Activated naive CD4-positive, alpha-beta T cell treated with anti-CD3 and anti-CD28 coated beads, Interleukin-2, amount 50 U/mL, for 72 hours (primary cell): ENCODE results near the gene ANAPC1. TPM values are rescaled to one million over a fixed set of nuclear protein-coding genes. Genes with fewer than 3 reads are reported as not detected.
"Not testable (repeated sequence)": the region's sequence is repeated elsewhere in the genome, so short reads cannot be mapped to it uniquely, and the experiment has no call there.

Experiments
- ATAC-seq, 2 donors: fragments of 150-1000 bp; cut with Tn5 transposase; 2 replicates each; pipeline ENCODE4 v1.10.0; 2021; ENCODE audit warnings: mild to moderate bottlenecking in 2 of 2, moderate library complexity in 2 of 2
- DNase-seq, 2 donors: peaks; one replicate each; pipeline ENCODE4 v3.0.0; 2021 to 2022; ENCODE audit warnings: low spot score in 2 of 2
- H3K27ac Mint-ChIP-seq, 2 donors: one replicate each; pipeline ENCODE4 v1.8.0; 2022; ENCODE audit warnings: mild to moderate bottlenecking in 2 of 2, mixed read lengths in 2 of 2
- H3K36me3 Mint-ChIP-seq, 2 donors: one replicate each; pipeline ENCODE4 v1.8.0; 2022; ENCODE audit warnings: mixed read lengths in 2 of 2
- H3K9me3 Mint-ChIP-seq, 2 donors: one replicate each; pipeline ENCODE4 v1.8.0; 2022; ENCODE audit warnings: mixed read lengths in 2 of 2
- total RNA-seq, 2 donors: library from RNA; stranded (reverse); gene quantifications; one replicate each; pipeline ENCODE4 v1.2.3, GENCODE V29; 2022

Gene ANAPC1
- total RNA-seq, 2 donors from 2014 or later: 70.2 to 136 TPM

DNA sequence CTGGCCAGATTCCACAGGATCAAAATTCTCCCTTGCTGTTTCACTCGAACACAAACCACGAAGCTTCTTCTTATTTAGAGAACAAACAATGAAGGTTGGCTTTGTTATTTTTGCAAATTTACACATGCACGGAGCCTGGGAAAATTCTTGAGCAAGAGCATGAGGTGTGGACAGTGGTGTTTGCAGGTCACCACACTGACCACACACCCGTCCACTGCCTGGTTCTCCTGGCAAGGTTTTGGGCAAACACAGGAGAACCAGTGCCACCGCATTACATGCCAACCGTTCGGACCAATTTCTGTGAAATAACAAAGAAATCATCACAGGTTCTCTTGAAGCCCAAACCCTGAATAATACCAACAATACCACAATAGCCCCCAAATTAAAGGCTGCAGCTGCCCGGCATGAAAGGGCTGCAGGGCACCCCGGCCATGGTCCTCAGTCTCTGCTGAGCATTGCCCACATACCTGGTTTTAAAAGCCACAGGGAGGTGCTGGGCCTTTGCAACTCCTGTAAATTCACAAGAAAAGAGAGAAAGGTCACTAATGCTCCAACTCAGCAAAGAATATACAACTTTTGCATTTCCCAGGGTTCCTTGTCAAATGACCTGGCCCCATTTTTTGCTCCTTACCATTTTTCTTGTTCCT lies 154.1 kb downstream of the ANAPC1 start:
- H3K27ac Mint-ChIP-seq, H3K9me3 Mint-ChIP-seq: not testable (repeated sequence)

DNA sequence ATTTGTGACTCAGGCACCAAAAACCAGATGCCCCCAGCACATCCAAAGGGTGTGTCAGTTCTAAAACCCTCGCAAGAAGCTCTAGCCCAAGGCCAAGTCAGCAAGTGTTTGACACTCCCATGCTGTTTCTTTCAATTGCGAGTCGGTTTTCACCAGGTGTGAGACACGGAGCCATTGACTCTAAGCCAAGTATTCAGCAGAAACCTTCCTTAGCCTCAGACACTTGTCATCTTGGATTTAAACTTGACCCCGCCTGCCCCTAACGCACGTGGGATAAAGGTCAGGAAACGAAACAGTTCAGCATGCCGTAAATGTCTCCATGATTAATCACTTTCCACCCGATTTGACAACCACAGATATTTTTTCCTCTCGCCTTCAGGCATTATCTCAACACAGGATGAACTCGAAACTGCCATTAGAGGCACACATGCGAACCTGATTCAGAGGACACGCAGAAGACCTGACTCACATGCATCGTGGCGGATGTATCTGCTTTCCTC lies 156.3 kb downstream of the ANAPC1 start:
- H3K27ac Mint-ChIP-seq, DNase-seq, H3K9me3 Mint-ChIP-seq, H3K36me3 Mint-ChIP-seq: not testable (repeated sequence)
- ATAC-seq: peak; percentile 85 to 87

More for the DNA sequence above, 154.1 kb downstream of the ANAPC1 start:
- not testable (repeated sequence) for H3K36me3 Mint-ChIP-seq, ATAC-seq, DNase-seq

DNA sequence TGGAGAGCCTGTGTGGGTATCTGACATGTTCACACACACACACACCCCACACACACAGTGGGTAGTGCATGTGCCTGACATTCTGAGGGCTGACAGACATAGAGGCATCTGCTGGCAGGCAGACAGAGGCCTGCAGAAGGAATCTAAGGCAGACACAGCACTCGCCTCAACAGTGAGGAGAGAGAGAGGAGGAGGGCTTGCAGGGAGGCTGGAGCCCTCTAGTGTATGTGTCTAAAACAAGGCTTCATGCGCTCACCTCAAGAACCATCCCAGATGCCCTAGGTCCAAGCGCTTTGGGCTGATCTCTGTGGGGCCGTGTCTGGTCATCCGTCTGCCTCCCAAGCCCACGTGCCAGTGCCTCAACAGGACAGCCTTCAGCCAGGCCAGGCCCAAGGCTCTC lies 158.3 kb downstream of the ANAPC1 start:
- peak in 1 of 2 donors; percentile 72 for ATAC-seq
- not testable (repeated sequence) for DNase-seq, H3K9me3 Mint-ChIP-seq, H3K27ac Mint-ChIP-seq, H3K36me3 Mint-ChIP-seq

- ATAC-seq, H3K27ac Mint-ChIP-seq, H3K9me3 Mint-ChIP-seq, DNase-seq, H3K36me3 Mint-ChIP-seq: not testable (repeated sequence)
Measured at GRCh38 chr2:111719610-111720009, 164.4 kb downstream of the ANAPC1 start.

Other genes starting within 250 kb of the ANAPC1 start
- gene MERTK, start 14.4 kb upstream of the ANAPC1 start, total RNA-seq: 1 to 10 TPM; 1.0 to 1.1 TPM
- gene TMEM87B, start 171.1 kb upstream of the ANAPC1 start, total RNA-seq: 10 to 100 TPM; 16.8 to 26.2 TPM